GF-D8 (cell line): ENCODE measurements around the gene HOXD10.

Experiments used
- DNase-seq: peaks from one replicate; lab custom pipeline; 2025; lab: John Stamatoyannopoulos, UW

Gene HOXD10

GRCh38 chr2:176115883-176116813 is at the start of gene HOXD10:
Gene HOXD10, plus strand, starts transcription at chr2:176116778. Its CDS starts 56 bp downstream, at chr2:176116834.
- DNase-seq = no peak

GRCh38 chr2:176067589-176068418 is 48.8 kb upstream of the HOXD10 start:
- DNase-seq = no peak

- no peak for DNase-seq
Measured at GRCh38 chr2:176068419-176068832, 48.2 kb upstream of the HOXD10 start.

GRCh38 chr2:176071330-176072291 is 45.0 kb upstream of the HOXD10 start:
- no peak for DNase-seq

- DNase-seq = no peak
Measured at GRCh38 chr2:176072292-176072669, 44.3 kb upstream of the HOXD10 start.

- DNase-seq = no peak
Measured at GRCh38 chr2:176072951-176073904, 43.4 kb upstream of the HOXD10 start.

GRCh38 chr2:176074919-176075425 is 41.6 kb upstream of the HOXD10 start:
- DNase-seq = no peak

GRCh38 chr2:176075481-176075880 is 41.1 kb upstream of the HOXD10 start:
- no peak for DNase-seq

- DNase-seq = no peak
Measured at GRCh38 chr2:176076063-176076462, 40.5 kb upstream of the HOXD10 start.

GRCh38 chr2:176076796-176077195 is 39.8 kb upstream of the HOXD10 start:
- DNase-seq = no peak

- DNase-seq = no peak
Measured at GRCh38 chr2:176078541-176079284, 37.9 kb upstream of the HOXD10 start.

- DNase-seq = no peak
Measured at GRCh38 chr2:176079285-176079830, 37.2 kb upstream of the HOXD10 start.

- no peak for DNase-seq
Measured at GRCh38 chr2:176079831-176080539, 36.6 kb upstream of the HOXD10 start.

GRCh38 chr2:176080540-176081375 is 35.8 kb upstream of the HOXD10 start:
- DNase-seq = no peak

- DNase-seq = no peak
Measured at GRCh38 chr2:176081376-176081836, 35.2 kb upstream of the HOXD10 start.

GRCh38 chr2:176081837-176082524 is 34.6 kb upstream of the HOXD10 start:
- no peak for DNase-seq

GRCh38 chr2:176082525-176082823 is 34.1 kb upstream of the HOXD10 start:
- DNase-seq = no peak
